A673 (cell line): Measurements from ENCODE around the gene PPHLN1. TPM values are rescaled to one million over a fixed set of nuclear protein-coding genes. Genes with fewer than 3 reads are reported as not detected.

Experiments used
- BruUV-seq: library from RNA; stranded (reverse); fragments of 400-500 nt; replicated peaks from 2 replicates; lab custom pipeline; 2021; lab: Mats Ljungman, UMichigan
- CTCF ChIA-PET: fragments of 300-600 bp; sonication (Branson Sonifier 250); formaldehyde crosslinking; loops from one replicate; lab custom pipeline; 2022; ENCODE audit warnings: antibody characterized with exemption; lab: Charles Lee
- POLR2A ChIA-PET: fragments of 300-600 bp; sonication (Branson Sonifier 250); formaldehyde crosslinking; loops from one replicate; lab custom pipeline; 2022; ENCODE audit warnings: antibody characterized with exemption; ENCODE audit not compliant: low non-redundant PET; lab: Charles Lee
- DNase-seq: peaks from one replicate; pipeline ENCODE4 v3.0.0-alpha.2; 2015; ENCODE audit warnings: low spot score
- H3K27ac ChIP-seq: fragments of 200-600 bp; sonication (generic); 2 replicates; pipeline ENCODE4 v1.5.1; 2016; ENCODE audit warnings: mixed run types, low read depth, mild to moderate bottlenecking, mixed read lengths, antibody characterized with exemption, low read length; ENCODE audit not compliant: poor library complexity, severe bottlenecking
- H3K27me3 ChIP-seq: fragments of 200-600 bp; sonication (generic); replicated peaks from 2 replicates; pipeline ENCODE4 v1.6.1; 2017; ENCODE audit warnings: mixed run types, low read depth, mild to moderate bottlenecking, mixed read lengths, antibody characterized with exemption, low read length; ENCODE audit not compliant: insufficient read depth, poor library complexity
- H3K36me3 ChIP-seq: fragments of 200-600 bp; sonication (generic); 2 replicates; pipeline ENCODE4 v1.6.1; 2016; ENCODE audit warnings: mixed run types, mild to moderate bottlenecking, mixed read lengths, antibody characterized with exemption, low read length; ENCODE audit not compliant: insufficient read depth, poor library complexity, severe bottlenecking
- H3K4me1 ChIP-seq: fragments of 200-600 bp; sonication (generic); 2 replicates; pipeline ENCODE4 v1.6.1; 2017; ENCODE audit warnings: mixed run types, mild to moderate bottlenecking, mixed read lengths, antibody characterized with exemption, low read length; ENCODE audit not compliant: insufficient read depth, poor library complexity, severe bottlenecking
- H3K4me3 ChIP-seq: fragments of 200-600 bp; sonication (generic); 2 replicates; pipeline ENCODE4 v1.5.1; 2016; ENCODE audit warnings: low read depth, mixed run types, mild to moderate bottlenecking, mixed read lengths, low read length; ENCODE audit not compliant: poor library complexity, severe bottlenecking
- H3K9me3 ChIP-seq: fragments of 200-600 bp; sonication (generic); 2 replicates; pipeline ENCODE4 v1.6.1; 2016; ENCODE audit warnings: mixed run types, low read depth, mild to moderate bottlenecking, mixed read lengths, antibody characterized with exemption, low read length; ENCODE audit not compliant: poor library complexity, severe bottlenecking
- EZH2 ChIP-seq: fragments of 200-600 bp; sonication (generic); IDR thresholded peaks from 2 replicates; pipeline ENCODE4 v1.6.1; 2017; ENCODE audit warnings: borderline replicate concordance, low read depth, mild to moderate bottlenecking, mixed read lengths, antibody characterized with exemption, low read length; ENCODE audit not compliant: poor library complexity, severe bottlenecking
- intact Hi-C: fragments of 100-400 bp; cut with micrococcal nuclease; formaldehyde crosslinking; loops from one replicate; pipeline ENCODE4 v1.10.0; 2022; ENCODE audit not compliant: unreplicated experiment
- total RNA-seq: library from RNA; stranded (reverse); gene quantifications from 2 replicates; pipeline ENCODE4 v1.2.3, GENCODE V29; 2021
- TF ChIP-seq, protein P1 (sequence below): fragments of 300-800, 200-600 bp; sonication (generic); conservative IDR thresholded peaks from 2 replicates; pipeline ENCODE4 v1.5.1; 2017; ENCODE audit warnings: low read depth, mild to moderate bottlenecking, antibody characterized with exemption, low read length, moderate library complexity, mixed read lengths

PPHLN1 gene
- total RNA-seq, 1 experiment from 2014 or later, result 90.1 TPM

- no peak for DNase-seq
- no peaks in the 10 kb centered on the region for H3K4me1 ChIP-seq
- H3K4me3 ChIP-seq, result no peak overlapping the region
- H3K27me3 ChIP-seq, result no peaks in the 10 kb centered on the region
- TF ChIP-seq, protein P1, sequence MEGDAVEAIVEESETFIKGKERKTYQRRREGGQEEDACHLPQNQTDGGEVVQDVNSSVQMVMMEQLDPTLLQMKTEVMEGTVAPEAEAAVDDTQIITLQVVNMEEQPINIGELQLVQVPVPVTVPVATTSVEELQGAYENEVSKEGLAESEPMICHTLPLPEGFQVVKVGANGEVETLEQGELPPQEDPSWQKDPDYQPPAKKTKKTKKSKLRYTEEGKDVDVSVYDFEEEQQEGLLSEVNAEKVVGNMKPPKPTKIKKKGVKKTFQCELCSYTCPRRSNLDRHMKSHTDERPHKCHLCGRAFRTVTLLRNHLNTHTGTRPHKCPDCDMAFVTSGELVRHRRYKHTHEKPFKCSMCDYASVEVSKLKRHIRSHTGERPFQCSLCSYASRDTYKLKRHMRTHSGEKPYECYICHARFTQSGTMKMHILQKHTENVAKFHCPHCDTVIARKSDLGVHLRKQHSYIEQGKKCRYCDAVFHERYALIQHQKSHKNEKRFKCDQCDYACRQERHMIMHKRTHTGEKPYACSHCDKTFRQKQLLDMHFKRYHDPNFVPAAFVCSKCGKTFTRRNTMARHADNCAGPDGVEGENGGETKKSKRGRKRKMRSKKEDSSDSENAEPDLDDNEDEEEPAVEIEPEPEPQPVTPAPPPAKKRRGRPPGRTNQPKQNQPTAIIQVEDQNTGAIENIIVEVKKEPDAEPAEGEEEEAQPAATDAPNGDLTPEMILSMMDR, result no peak
- no peak for TF ChIP-seq EZH2
- H3K36me3 ChIP-seq, result peaks cover 21% of the 10 kb centered on the region
- no peak overlapping the region for H3K27ac ChIP-seq
- CTCF ChIA-PET, result interaction anchor here (0.6 kb wide), 1 partner anchor 266 kb away, joined by 4 read pairs; no protein-coding TSS in a partner anchor
- POLR2A ChIA-PET, result no interaction called here
- no peaks in the 10 kb centered on the region for H3K9me3 ChIP-seq
- intact Hi-C loops, result no loop called here
- BruUV-seq, result no TSS peak
Measured at GRCh38 chr12:42396473-42397259, 70.7 kb downstream of the PPHLN1 start.

GRCh38 chr12:42402821-42403411 is 76.9 kb downstream of the PPHLN1 start:
- no peak overlapping the region for H3K4me3 ChIP-seq
- peaks cover 5% of the 10 kb centered on the region for H3K4me1 ChIP-seq
- CTCF ChIA-PET, result interaction anchor here (0.6 kb wide), 1 partner anchor 125 kb away, joined by 3 read pairs; no protein-coding TSS in a partner anchor
- H3K9me3 ChIP-seq, result no peaks in the 10 kb centered on the region
- no peak overlapping the region for H3K27ac ChIP-seq
- H3K36me3 ChIP-seq, result peaks cover 6% of the 10 kb centered on the region
- TF ChIP-seq EZH2, result no peak
- TF ChIP-seq, protein P1, result no peak
- intact Hi-C loops, result no loop called here
- POLR2A ChIA-PET, result no interaction called here
- no peaks in the 10 kb centered on the region for H3K27me3 ChIP-seq
- DNase-seq, result no peak
- BruUV-seq, result no TSS peak

DNA sequence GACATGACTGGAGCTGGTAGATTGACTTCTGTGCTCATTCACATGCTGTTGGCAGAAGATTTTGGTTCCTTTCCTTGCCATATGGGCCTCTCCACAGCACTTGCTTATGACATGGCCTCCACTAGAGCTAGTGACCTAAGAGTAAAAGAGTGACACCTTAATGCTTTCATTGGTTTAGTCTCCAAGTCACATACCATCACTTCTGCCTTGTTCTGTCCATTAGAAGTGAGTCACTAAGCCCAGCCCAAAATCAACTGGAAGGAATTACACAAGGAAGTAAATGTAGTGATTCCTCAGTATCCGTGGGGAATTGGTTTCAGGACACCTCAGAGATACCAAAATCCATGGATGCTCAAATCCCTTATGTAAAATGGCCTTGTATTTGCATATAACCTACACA is 81.3 kb downstream of the PPHLN1 start:
- Histone ChIP-seq H3K4me3 (no peak overlapping the region), H3K27ac (no peak overlapping the region), H3K9me3 (no peaks in the 10 kb centered on the region), H3K27me3 (no peaks in the 10 kb centered on the region), H3K36me3 (no peaks in the 10 kb centered on the region), H3K4me1 (peaks cover 5% of the 10 kb centered on the region)
- ChIA-PET CTCF (no interaction called here), POLR2A (no interaction called here)
- TF ChIP-seq, protein P1, result no peak
- TF ChIP-seq EZH2, result no peak
- no TSS peak for BruUV-seq
- intact Hi-C loops, result no loop called here
- no peak for DNase-seq
